ENCODE data around the gene TRIM24.

The TRIM24 gene

DNA sequence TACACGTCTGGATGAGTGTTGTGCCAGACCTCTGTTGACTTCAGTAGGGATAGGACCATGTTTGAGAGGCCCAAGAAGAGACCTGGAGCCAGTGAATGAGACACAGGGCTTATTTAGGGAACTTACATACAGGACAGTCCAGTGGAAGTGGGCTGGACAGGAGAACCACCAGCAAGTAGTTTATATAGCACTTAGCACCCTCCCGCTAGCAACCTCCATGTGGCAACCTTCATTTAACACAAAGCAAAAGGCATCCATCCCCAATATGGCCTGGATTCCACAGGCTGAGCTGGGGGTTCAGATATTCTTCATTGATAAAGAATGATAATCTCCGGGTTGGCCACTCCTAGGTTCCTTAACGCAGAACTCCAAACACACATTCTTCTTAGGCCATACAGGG, 93.7 kb downstream of the TRIM24 start:
- no peaks in the 10 kb centered on the region for H3K9me2 ChIP-seq (replicated peaks; ENCODE audit: insufficient read depth, low read length)
- H3K79me2 ChIP-seq (ENCODE audit: low read length), result no peaks in the 10 kb centered on the region
- H3K4me2 ChIP-seq (ENCODE audit: low read depth, low read length), result no peak overlapping the region
- H3K36me3 ChIP-seq (replicated peaks; ENCODE audit: insufficient read depth, low read length), result peaks cover 48% of the 10 kb centered on the region
- DNase-seq, result no peak
- TF ChIP-seq, protein P1, sequence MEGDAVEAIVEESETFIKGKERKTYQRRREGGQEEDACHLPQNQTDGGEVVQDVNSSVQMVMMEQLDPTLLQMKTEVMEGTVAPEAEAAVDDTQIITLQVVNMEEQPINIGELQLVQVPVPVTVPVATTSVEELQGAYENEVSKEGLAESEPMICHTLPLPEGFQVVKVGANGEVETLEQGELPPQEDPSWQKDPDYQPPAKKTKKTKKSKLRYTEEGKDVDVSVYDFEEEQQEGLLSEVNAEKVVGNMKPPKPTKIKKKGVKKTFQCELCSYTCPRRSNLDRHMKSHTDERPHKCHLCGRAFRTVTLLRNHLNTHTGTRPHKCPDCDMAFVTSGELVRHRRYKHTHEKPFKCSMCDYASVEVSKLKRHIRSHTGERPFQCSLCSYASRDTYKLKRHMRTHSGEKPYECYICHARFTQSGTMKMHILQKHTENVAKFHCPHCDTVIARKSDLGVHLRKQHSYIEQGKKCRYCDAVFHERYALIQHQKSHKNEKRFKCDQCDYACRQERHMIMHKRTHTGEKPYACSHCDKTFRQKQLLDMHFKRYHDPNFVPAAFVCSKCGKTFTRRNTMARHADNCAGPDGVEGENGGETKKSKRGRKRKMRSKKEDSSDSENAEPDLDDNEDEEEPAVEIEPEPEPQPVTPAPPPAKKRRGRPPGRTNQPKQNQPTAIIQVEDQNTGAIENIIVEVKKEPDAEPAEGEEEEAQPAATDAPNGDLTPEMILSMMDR (IDR thresholded peaks at IDR 0.05; ENCODE audit: low read length), result no peak
- TF ChIP-seq EZH2 (optimal IDR thresholded peaks at IDR 0.05; ENCODE audit: low read depth, low read length) (no peak), EZH2phosphoT487 (IDR thresholded peaks at IDR 0.05; ENCODE audit: low read length) (no peak)
- no peaks in the 10 kb centered on the region for H3K27me3 ChIP-seq (replicated peaks; ENCODE audit: insufficient read depth, low read length)
- H3K4me1 ChIP-seq (ENCODE audit: low read length), result no peaks in the 10 kb centered on the region
- no peak overlapping the region for H3K27ac ChIP-seq (ENCODE audit: low read length)
- H3F3A ChIP-seq (ENCODE audit: insufficient read depth, low read length), result no peaks in the 10 kb centered on the region
- H4K20me1 ChIP-seq (ENCODE audit: insufficient read depth, low read length), result no peaks in the 10 kb centered on the region
- no peak overlapping the region for H3K4me3 ChIP-seq (ENCODE audit: low read length)
- H2AFZ ChIP-seq (ENCODE audit: low read length), result no peak overlapping the region
- H3K9ac ChIP-seq (ENCODE audit: low read length), result no peak overlapping the region
- H3K9me3 ChIP-seq (replicated peaks; ENCODE audit: insufficient read depth, low read length), result 0 out of 2 replicates have a peak, but pooled peaks cover 4% of the 10 kb centered on the region

DNA sequence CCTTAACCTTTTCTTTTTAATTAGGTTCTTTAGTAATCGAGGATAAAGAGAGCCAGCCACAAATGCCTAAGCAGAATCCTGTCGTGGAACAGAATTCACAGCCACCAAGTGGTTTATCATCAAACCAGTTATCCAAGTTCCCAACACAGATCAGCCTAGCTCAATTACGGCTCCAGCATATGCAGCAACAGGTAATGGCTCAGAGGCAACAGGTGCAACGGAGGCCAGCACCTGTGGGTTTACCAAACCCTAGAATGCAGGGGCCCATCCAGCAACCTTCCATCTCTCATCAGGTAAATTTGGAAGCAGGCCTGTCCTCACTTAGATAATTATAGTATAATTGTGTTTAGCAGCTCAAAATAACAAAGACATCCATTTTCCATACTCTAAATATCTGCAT, 94.6 kb downstream of the TRIM24 start:
- Histone ChIP-seq H3K4me3 (ENCODE audit: low read length) (no peak overlapping the region), H3K9ac (ENCODE audit: low read length) (no peak overlapping the region), H4K20me1 (ENCODE audit: insufficient read depth, low read length) (no peaks in the 10 kb centered on the region), H2AFZ (ENCODE audit: low read length) (no peak overlapping the region), H3K4me1 (ENCODE audit: low read length) (no peaks in the 10 kb centered on the region), H3K27ac (ENCODE audit: low read length) (no peak overlapping the region), H3K4me2 (ENCODE audit: low read depth, low read length) (no peak overlapping the region), H3K9me2 (replicated peaks; ENCODE audit: insufficient read depth, low read length) (no peaks in the 10 kb centered on the region), H3K27me3 (replicated peaks; ENCODE audit: insufficient read depth, low read length) (no peaks in the 10 kb centered on the region), H3K79me2 (ENCODE audit: low read length) (no peaks in the 10 kb centered on the region), H3F3A (ENCODE audit: insufficient read depth, low read length) (no peaks in the 10 kb centered on the region), H3K9me3 (replicated peaks; ENCODE audit: insufficient read depth, low read length) (0 out of 2 replicates have a peak, but pooled peaks cover 4% of the 10 kb centered on the region), H3K36me3 (replicated peaks; ENCODE audit: insufficient read depth, low read length) (peaks cover 52% of the 10 kb centered on the region)
- TF ChIP-seq, protein P1 (IDR thresholded peaks at IDR 0.05; ENCODE audit: low read length), result no peak
- TF ChIP-seq EZH2phosphoT487 (IDR thresholded peaks at IDR 0.05; ENCODE audit: low read length) (no peak), EZH2 (optimal IDR thresholded peaks at IDR 0.05; ENCODE audit: low read depth, low read length) (no peak)
- no peak for DNase-seq

DNA sequence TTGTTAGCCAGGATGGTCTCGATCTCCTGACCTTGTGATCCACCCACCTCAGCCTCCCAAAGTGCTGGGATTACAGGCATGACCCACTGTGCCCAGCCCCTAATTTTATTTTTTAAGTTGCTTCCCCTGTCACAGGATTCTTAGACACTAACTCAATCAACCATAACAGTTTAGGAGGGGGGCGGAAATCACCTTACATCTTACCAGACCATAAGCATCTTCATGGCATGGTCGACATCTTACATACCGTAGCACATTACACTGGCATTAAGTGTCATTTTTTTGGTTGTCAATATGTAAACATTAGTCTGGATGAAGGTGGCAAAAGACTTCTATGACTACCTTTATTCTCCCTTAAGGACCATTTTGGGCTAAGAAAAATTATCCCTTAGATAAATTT, 95.6 kb downstream of the TRIM24 start:
- no peak overlapping the region for H3K27ac ChIP-seq (ENCODE audit: low read length)
- TF ChIP-seq EZH2 (optimal IDR thresholded peaks at IDR 0.05; ENCODE audit: low read depth, low read length) (no peak), EZH2phosphoT487 (IDR thresholded peaks at IDR 0.05; ENCODE audit: low read length) (no peak)
- TF ChIP-seq, protein P1 (IDR thresholded peaks at IDR 0.05; ENCODE audit: low read length), result no peak
- peaks cover 52% of the 10 kb centered on the region for H3K36me3 ChIP-seq (replicated peaks; ENCODE audit: insufficient read depth, low read length)
- no peaks in the 10 kb centered on the region for H3K27me3 ChIP-seq (replicated peaks; ENCODE audit: insufficient read depth, low read length)
- no peaks in the 10 kb centered on the region for H3K79me2 ChIP-seq (ENCODE audit: low read length)
- H3K9me2 ChIP-seq (replicated peaks; ENCODE audit: insufficient read depth, low read length), result no peaks in the 10 kb centered on the region
- H3K9me3 ChIP-seq (replicated peaks; ENCODE audit: insufficient read depth, low read length), result 0 out of 2 replicates have a peak, but pooled peaks cover 4% of the 10 kb centered on the region
- no peak overlapping the region for H2AFZ ChIP-seq (ENCODE audit: low read length)
- no peak overlapping the region for H3K4me3 ChIP-seq (ENCODE audit: low read length)
- no peaks in the 10 kb centered on the region for H4K20me1 ChIP-seq (ENCODE audit: insufficient read depth, low read length)
- no peaks in the 10 kb centered on the region for H3F3A ChIP-seq (ENCODE audit: insufficient read depth, low read length)
- DNase-seq, result no peak
- H3K9ac ChIP-seq (ENCODE audit: low read length), result no peak overlapping the region
- H3K4me2 ChIP-seq (ENCODE audit: low read depth, low read length), result no peak overlapping the region
- H3K4me1 ChIP-seq (ENCODE audit: low read length), result no peaks in the 10 kb centered on the region

All from MM.1S (cell line).